HCT116 (cell line): ENCODE results near the gene MRPL11. TPM values are rescaled to one million over a fixed set of nuclear protein-coding genes. Genes with fewer than 3 reads are reported as not detected.

Experiments
- ATAC-seq: fragments of 200-7000 bp; cut with Tn5 transposase; 2 replicates; pipeline ENCODE4 v1.9.1; 2020; ENCODE audit warnings: mild to moderate bottlenecking, moderate library complexity
- BruUV-seq: library from RNA; stranded (reverse); fragments of 400-500 nt; replicated peaks from 2 replicates; lab custom pipeline; 2021; lab: Mats Ljungman, UMichigan
- CTCF ChIA-PET: fragments of 300-600 bp; sonication (Branson Sonifier 250); formaldehyde crosslinking; loops from one replicate; lab custom pipeline; 2021; ENCODE audit warnings: antibody characterized with exemption; lab: Charles Lee
- POLR2A ChIA-PET: fragments of 300-600, 350-600 bp; sonication (Branson Sonifier 250); formaldehyde crosslinking; loops from one replicate; lab custom pipeline; 2021; ENCODE audit warnings: antibody characterized with exemption; lab: Charles Lee
- RAD21 ChIA-PET, 2 experiments: fragments of 300-600 bp; sonication (Branson Sonifier 250); formaldehyde crosslinking; loops; one replicate each; lab custom pipeline; 2023; ENCODE audit warnings: low total read pairs in 2 of 2; ENCODE audit not compliant: uncharacterized antibody in 2 of 2, unreplicated experiment in 2 of 2, low non-redundant PET in 1 of 2; lab: Charles Lee
- DNase-seq: peaks from one replicate; pipeline ENCODE4 v3.0.0-alpha.2; 2010; ENCODE audit warnings: low read depth, low spot score
- H2AFZ ChIP-seq: fragments of 200-600 bp; shearing (Covaris generic), sonication (generic); 2 replicates; pipeline ENCODE4 v1.6.1; 2017; ENCODE audit warnings: low read depth, mixed run types, mixed read lengths, antibody characterized with exemption, low read length; ENCODE audit not compliant: poor library complexity, severe bottlenecking
- H3K27ac ChIP-seq: 2 replicates; pipeline ENCODE4 v1.5.1; 2012; ENCODE audit warnings: low read depth, low read length
- H3K27me3 ChIP-seq: fragments of 200-600 bp; sonication (generic); 2 replicates; pipeline ENCODE4 v1.6.1; 2016; ENCODE audit warnings: mixed run types, low read length, mixed read lengths; ENCODE audit not compliant: insufficient read depth
- H3K36me3 ChIP-seq, 2 experiments: fragments of 200-500 bp in 1 of 2; fragments of 200-600 bp in 1 of 2; sonication (Bioruptor generic) in 1 of 2; sonication (generic) in 1 of 2; 2 replicates each; pipeline versions ENCODE4 v1.5.1 to v1.6.1; 2014 to 2016; ENCODE audit warnings: low read length in 2 of 2, inconsistent platforms in 1 of 2, mixed read lengths in 1 of 2, mixed run types in 1 of 2; ENCODE audit not compliant: insufficient read depth in 2 of 2, control insufficient read depth in 1 of 2
- H3K4me1 ChIP-seq, 2 experiments: fragments of 200-600 bp in 1 of 2; sonication (generic) in 1 of 2; 2 replicates each; pipeline versions ENCODE4 v1.5.1 to v1.6.1; 2012 to 2017; ENCODE audit warnings: low read length in 2 of 2, inconsistent platforms in 1 of 2, mild to moderate bottlenecking in 1 of 2, mixed read lengths in 1 of 2, mixed run types in 1 of 2, moderate library complexity in 1 of 2; ENCODE audit not compliant: insufficient read depth in 2 of 2, control insufficient read depth in 1 of 2
- H3K4me2 ChIP-seq: fragments of 200-600 bp; sonication (generic); 2 replicates; pipeline ENCODE4 v1.6.1; 2017; ENCODE audit warnings: mixed run types, low read length, mixed read lengths
- H3K4me3 ChIP-seq, 2 experiments: fragments of 200-600 bp in 1 of 2; sonication (generic) in 1 of 2; replicated peaks in 1 of 2; 2 replicates each; pipeline ENCODE4 v1.5.1; 2011 to 2016; ENCODE audit warnings: low read length in 2 of 2, control low read depth in 1 of 2, low read depth in 1 of 2, mild to moderate bottlenecking in 1 of 2, mixed read lengths in 1 of 2, mixed run types in 1 of 2
- H3K79me2 ChIP-seq: fragments of 200-600 bp; sonication (generic); 2 replicates; pipeline ENCODE4 v1.6.1; 2017; ENCODE audit warnings: mild to moderate bottlenecking, mixed run types, low read length, moderate library complexity, mixed read lengths; ENCODE audit not compliant: insufficient read depth
- H3K9ac ChIP-seq: fragments of 200-600 bp; sonication (generic); 2 replicates; pipeline ENCODE4 v1.6.1; 2016; ENCODE audit warnings: low read length, mixed read lengths
- H3K9me2 ChIP-seq: fragments of 200-600 bp; sonication (generic), shearing (Covaris generic); 2 replicates; pipeline ENCODE4 v1.6.1; 2017; ENCODE audit warnings: mixed run types, mild to moderate bottlenecking, moderate library complexity; ENCODE audit not compliant: insufficient read depth
- H3K9me3 ChIP-seq, 2 experiments: fragments of 200-500 bp in 1 of 2; fragments of 200-600 bp in 1 of 2; sonication (Bioruptor generic) in 1 of 2; sonication (generic) in 1 of 2; 2 replicates each; pipeline ENCODE4 v1.6.1; 2014 to 2017; ENCODE audit warnings: low read length in 2 of 2, mixed read lengths in 2 of 2, inconsistent platforms in 1 of 2, low read depth in 1 of 2, mild to moderate bottlenecking in 1 of 2, mixed run types in 1 of 2, moderate library complexity in 1 of 2; ENCODE audit not compliant: control insufficient read depth in 1 of 2, insufficient read depth in 1 of 2
- H4K20me1 ChIP-seq: fragments of 200-600 bp; sonication (generic), shearing (Covaris generic); 2 replicates; pipeline ENCODE4 v1.6.1; 2017; ENCODE audit warnings: mixed run types, mild to moderate bottlenecking, moderate library complexity; ENCODE audit not compliant: insufficient read depth
- CBX3 ChIP-seq: IDR thresholded peaks from 2 replicates; pipeline ENCODE4 v1.6.1; 2012; ENCODE audit warnings: low read depth
- CEBPB ChIP-seq: IDR thresholded peaks from 2 replicates; pipeline ENCODE4 v1.6.1; 2012; ENCODE audit warnings: low read depth
- EGR1 ChIP-seq: IDR thresholded peaks from 2 replicates; pipeline ENCODE4 v1.6.1; 2012; ENCODE audit warnings: low read depth
- ELF1 ChIP-seq: IDR thresholded peaks from 2 replicates; pipeline ENCODE4 v1.6.1; 2012; ENCODE audit warnings: low read depth, borderline replicate concordance
- EZH2phosphoT487 ChIP-seq: fragments of 200-600 bp; IDR thresholded peaks from 2 replicates; pipeline ENCODE4 v1.6.1; 2018; ENCODE audit warnings: antibody characterized with exemption, borderline replicate concordance
- FOSL1 ChIP-seq: IDR thresholded peaks from 2 replicates; pipeline ENCODE4 v1.6.1; 2012; ENCODE audit warnings: low read depth
- JUND ChIP-seq: IDR thresholded peaks from 2 replicates; pipeline ENCODE4 v1.6.1; 2012
- POLR2A ChIP-seq: IDR thresholded peaks from 2 replicates; pipeline ENCODE4 v1.7.0; 2011; ENCODE audit warnings: borderline replicate concordance; ENCODE audit not compliant: insufficient read depth, insufficient read length; ENCODE audit errors: extremely low read depth
- SIN3A ChIP-seq: IDR thresholded peaks from 2 replicates; pipeline ENCODE4 v1.6.1; 2012; ENCODE audit warnings: low read depth
- SP1 ChIP-seq: IDR thresholded peaks from 2 replicates; pipeline ENCODE4 v1.6.1; 2012; ENCODE audit warnings: low read depth
- SRF ChIP-seq: IDR thresholded peaks from 2 replicates; pipeline ENCODE4 v1.6.1; 2012; ENCODE audit warnings: low read depth
- TCF7L2 ChIP-seq: IDR thresholded peaks from 2 replicates; pipeline ENCODE4 v1.7.0; 2011; ENCODE audit warnings: borderline replicate concordance, inconsistent platforms; ENCODE audit not compliant: insufficient read depth, insufficient read length; ENCODE audit errors: extremely low read depth
- YY1 ChIP-seq: IDR thresholded peaks from 2 replicates; pipeline ENCODE4 v1.6.1; 2011; ENCODE audit warnings: low read length, low read depth, moderate library complexity, mild to moderate bottlenecking; ENCODE audit not compliant: insufficient replicate concordance; ENCODE audit errors: extremely low read depth
- ZFX ChIP-seq: fragments of 450-650 bp; IDR thresholded peaks from 2 replicates; pipeline ENCODE4 v1.6.1; 2017
- intact Hi-C: fragments of 100-400 bp; cut with micrococcal nuclease; formaldehyde crosslinking; loops from 2 replicates; pipeline ENCODE4 v1.10.0; 2022
- total RNA-seq: library from RNA; stranded (reverse); gene quantifications from one replicate; pipeline ENCODE4 v1.2.1, GENCODE V29; 2021; ENCODE audit not compliant: unreplicated experiment
- TF ChIP-seq, protein P1 (sequence below): IDR thresholded peaks from 2 replicates; pipeline ENCODE4 v1.6.1; 2012
- TF ChIP-seq, protein P2 (sequence below): IDR thresholded peaks from 2 replicates; pipeline ENCODE4 v1.6.1; 2012; ENCODE audit warnings: low read depth

The MRPL11 gene
- total RNA-seq, 1 experiment from 2014 or later: 126 TPM

DNA sequence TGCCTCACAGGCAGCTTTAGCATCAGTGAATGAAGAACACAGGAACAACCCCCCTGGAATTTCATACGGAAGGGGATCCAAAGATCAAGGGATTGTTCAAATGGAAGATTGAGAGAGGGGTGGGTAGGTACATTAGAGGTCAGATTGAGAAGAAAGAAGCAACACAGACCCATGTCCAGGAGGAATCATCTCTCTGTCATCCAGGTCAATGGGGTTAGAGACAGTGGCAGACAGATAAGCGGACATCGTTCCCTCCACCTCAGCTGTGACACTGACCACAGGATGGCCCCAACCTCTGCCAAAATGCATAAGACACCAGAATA, 19.7 kb downstream of the MRPL11 start:
- Histone ChIP-seq H3K4me2 (0 out of 2 replicates have a peak overlapping the region, but pooled peaks have one; percentile 70), H3K79me2 (no peaks in the 10 kb centered on the region), H3K9me2 (no peaks in the 10 kb centered on the region), H3K27ac (no peak overlapping the region), H3K36me3 (no peaks in the 10 kb centered on the region), H4K20me1 (no peaks in the 10 kb centered on the region), H3K4me1 (peaks cover 12 to 17% of the 10 kb centered on the region in 2 experiments), H3K4me3 (no peak overlapping the region), H3K27me3 (peaks cover 43% of the 10 kb centered on the region), H3K9me3 (no peaks in the 10 kb centered on the region), H3K9ac (no peak overlapping the region), H2AFZ (no peak overlapping the region)
- intact Hi-C loops: no loop called here
- ATAC-seq: no peak
- POLR2A ChIA-PET: no interaction called here
- DNase-seq: no peak
- TF ChIP-seq POLR2A: no peak
- no peak for TF ChIP-seq EZH2phosphoT487
- TF ChIP-seq, protein P1, sequence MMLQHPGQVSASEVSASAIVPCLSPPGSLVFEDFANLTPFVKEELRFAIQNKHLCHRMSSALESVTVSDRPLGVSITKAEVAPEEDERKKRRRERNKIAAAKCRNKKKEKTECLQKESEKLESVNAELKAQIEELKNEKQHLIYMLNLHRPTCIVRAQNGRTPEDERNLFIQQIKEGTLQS: no peak
- no peak for TF ChIP-seq CEBPB
- CTCF ChIA-PET: interaction anchor here (1.2 to 1.9 kb wide), 4 partner anchors 10 to 259 kb away, joined by 3 to 15 read pairs (median 4); partner anchors contain the start of genes DPP3 and RBM4B
- no TSS peak for BruUV-seq
- RAD21 ChIA-PET: no interaction called here

DNA sequence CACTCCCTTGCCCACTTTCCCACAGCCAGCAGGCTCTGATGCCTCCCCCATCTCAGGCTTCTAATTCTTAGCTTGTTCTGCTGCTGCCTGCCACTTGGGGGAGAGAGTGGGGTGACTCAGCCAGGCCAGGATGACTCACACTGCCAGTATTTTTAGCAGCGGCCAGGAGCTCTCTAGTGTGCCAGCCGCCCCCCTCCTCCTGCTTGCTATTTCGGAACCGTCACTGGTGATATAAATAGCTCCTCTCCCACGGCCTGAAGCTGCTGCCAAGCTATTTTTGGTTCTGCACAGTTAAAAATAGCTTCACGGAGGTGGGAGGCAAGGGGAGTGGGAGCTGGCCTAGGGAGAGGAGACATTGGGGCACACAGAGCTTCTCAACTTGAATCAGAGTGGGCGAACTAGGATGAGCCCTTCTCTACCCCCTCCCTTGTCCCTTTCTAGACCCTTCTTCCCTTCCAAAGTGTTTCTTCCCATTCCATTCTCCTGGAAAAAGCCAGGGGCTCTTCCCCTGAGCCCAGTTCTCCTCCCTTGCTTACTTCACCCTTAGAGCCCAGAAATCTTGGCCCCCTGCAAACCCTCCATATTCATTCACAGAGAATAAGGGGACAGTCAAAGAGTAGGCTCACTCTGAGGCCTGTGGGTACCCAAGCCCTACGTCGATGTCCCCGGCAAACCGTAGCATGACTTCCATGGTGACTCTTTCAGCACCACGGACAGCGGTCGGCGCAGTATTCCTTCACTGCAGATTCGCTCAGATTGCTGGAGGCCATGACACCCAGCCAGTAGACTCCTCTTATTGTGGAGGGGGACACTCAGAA, 20.3 kb downstream of the MRPL11 start:
- peak; percentile 48 for DNase-seq
- no peak overlapping the region for H3K9ac ChIP-seq
- no peaks in the 10 kb centered on the region for H4K20me1 ChIP-seq
- no peaks in the 10 kb centered on the region for H3K79me2 ChIP-seq
- peak overlapping the region; percentile 70 for H3K4me2 ChIP-seq
- intact Hi-C loops: no loop called here
- no peaks in the 10 kb centered on the region for H3K9me3 ChIP-seq
- ChIA-PET POLR2A (interaction anchor here (1.0 to 1.2 kb wide), 2 partner anchors 62 to 220 kb away, joined by 3 to 4 read pairs; partner anchors contain the start of genes DPP3 and RBM4), RAD21 (interaction anchor here in 1 of 2 experiments (0.8 kb wide), 1 partner anchor 11 kb away, joined by 3 read pairs; no protein-coding TSS in a partner anchor), CTCF (interaction anchor here (1.0 to 1.9 kb wide), 12 partner anchors 9 to 278 kb away, joined by 3 to 15 read pairs (median 4); partner anchors contain the start of genes DPP3 and RBM4B)
- no peak overlapping the region for H2AFZ ChIP-seq
- peaks cover 12 to 17% of the 10 kb centered on the region in 2 experiments for H3K4me1 ChIP-seq
- H3K9me2 ChIP-seq: no peaks in the 10 kb centered on the region
- H3K4me3 ChIP-seq: no peak overlapping the region; a peak in 1 of 4 replicates
- no peaks in the 10 kb centered on the region for H3K36me3 ChIP-seq
- peak; percentile 96 for ATAC-seq
- no peak overlapping the region for H3K27ac ChIP-seq
- BruUV-seq: no TSS peak
- peaks cover 42% of the 10 kb centered on the region for H3K27me3 ChIP-seq
- TF ChIP-seq, protein P2, sequence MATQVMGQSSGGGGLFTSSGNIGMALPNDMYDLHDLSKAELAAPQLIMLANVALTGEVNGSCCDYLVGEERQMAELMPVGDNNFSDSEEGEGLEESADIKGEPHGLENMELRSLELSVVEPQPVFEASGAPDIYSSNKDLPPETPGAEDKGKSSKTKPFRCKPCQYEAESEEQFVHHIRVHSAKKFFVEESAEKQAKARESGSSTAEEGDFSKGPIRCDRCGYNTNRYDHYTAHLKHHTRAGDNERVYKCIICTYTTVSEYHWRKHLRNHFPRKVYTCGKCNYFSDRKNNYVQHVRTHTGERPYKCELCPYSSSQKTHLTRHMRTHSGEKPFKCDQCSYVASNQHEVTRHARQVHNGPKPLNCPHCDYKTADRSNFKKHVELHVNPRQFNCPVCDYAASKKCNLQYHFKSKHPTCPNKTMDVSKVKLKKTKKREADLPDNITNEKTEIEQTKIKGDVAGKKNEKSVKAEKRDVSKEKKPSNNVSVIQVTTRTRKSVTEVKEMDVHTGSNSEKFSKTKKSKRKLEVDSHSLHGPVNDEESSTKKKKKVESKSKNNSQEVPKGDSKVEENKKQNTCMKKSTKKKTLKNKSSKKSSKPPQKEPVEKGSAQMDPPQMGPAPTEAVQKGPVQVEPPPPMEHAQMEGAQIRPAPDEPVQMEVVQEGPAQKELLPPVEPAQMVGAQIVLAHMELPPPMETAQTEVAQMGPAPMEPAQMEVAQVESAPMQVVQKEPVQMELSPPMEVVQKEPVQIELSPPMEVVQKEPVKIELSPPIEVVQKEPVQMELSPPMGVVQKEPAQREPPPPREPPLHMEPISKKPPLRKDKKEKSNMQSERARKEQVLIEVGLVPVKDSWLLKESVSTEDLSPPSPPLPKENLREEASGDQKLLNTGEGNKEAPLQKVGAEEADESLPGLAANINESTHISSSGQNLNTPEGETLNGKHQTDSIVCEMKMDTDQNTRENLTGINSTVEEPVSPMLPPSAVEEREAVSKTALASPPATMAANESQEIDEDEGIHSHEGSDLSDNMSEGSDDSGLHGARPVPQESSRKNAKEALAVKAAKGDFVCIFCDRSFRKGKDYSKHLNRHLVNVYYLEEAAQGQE: peak; percentile 97
- no peak for TF ChIP-seq SRF
- no peak for TF ChIP-seq CEBPB
- peak; percentile 89 for TF ChIP-seq JUND
- no peak for TF ChIP-seq CBX3
- TF ChIP-seq, protein P1: no peak
- TF ChIP-seq SIN3A: no peak
- no peak for TF ChIP-seq SP1
- TF ChIP-seq ELF1: no peak
- no peak for TF ChIP-seq EZH2phosphoT487
- no peak for TF ChIP-seq TCF7L2
- no peak for TF ChIP-seq ZFX
- TF ChIP-seq FOSL1: peak; percentile 90
- peak; percentile 28 for TF ChIP-seq YY1
- peak; percentile 44; the same call in 1 of the 2 replicates for TF ChIP-seq EGR1
